Muscle layer of colon (tissue), 2 donors: ENCODE measurements around the gene CPNE7.

Experiments
- H3K27ac ChIP-seq: one replicate; pipeline ENCODE4 v1.7.0; 2013; ENCODE audit warnings: low read depth, mild to moderate bottlenecking, low read length, moderate library complexity
- H3K27me3 ChIP-seq, 2 donors: one replicate each; pipeline ENCODE4 v1.7.0; 2013; ENCODE audit warnings: low read length in 2 of 2, mild to moderate bottlenecking in 2 of 2; ENCODE audit not compliant: insufficient read depth in 2 of 2, control insufficient read depth in 1 of 2
- H3K36me3 ChIP-seq: one replicate; pipeline ENCODE4 v1.7.0; 2013; ENCODE audit warnings: mild to moderate bottlenecking, low read length; ENCODE audit not compliant: insufficient read depth
- H3K4me1 ChIP-seq: one replicate; pipeline ENCODE4 v1.7.0; 2013; ENCODE audit warnings: mild to moderate bottlenecking, low read length; ENCODE audit not compliant: insufficient read depth
- H3K4me3 ChIP-seq, 2 donors: one replicate each; pipeline ENCODE4 v1.7.0; 2013; ENCODE audit warnings: low read length in 2 of 2, low read depth in 1 of 2, mild to moderate bottlenecking in 1 of 2, moderate library complexity in 1 of 2
- H3K9ac ChIP-seq: one replicate; pipeline ENCODE4 v1.7.0; 2013; ENCODE audit warnings: low read length
- H3K9me3 ChIP-seq: one replicate; pipeline ENCODE4 v1.7.0; 2013; ENCODE audit warnings: mild to moderate bottlenecking, low read length
- donor health status: abdominal sarcoma.
- donor health status: Adenocarcinoma of cecum.

CPNE7 gene

DNA sequence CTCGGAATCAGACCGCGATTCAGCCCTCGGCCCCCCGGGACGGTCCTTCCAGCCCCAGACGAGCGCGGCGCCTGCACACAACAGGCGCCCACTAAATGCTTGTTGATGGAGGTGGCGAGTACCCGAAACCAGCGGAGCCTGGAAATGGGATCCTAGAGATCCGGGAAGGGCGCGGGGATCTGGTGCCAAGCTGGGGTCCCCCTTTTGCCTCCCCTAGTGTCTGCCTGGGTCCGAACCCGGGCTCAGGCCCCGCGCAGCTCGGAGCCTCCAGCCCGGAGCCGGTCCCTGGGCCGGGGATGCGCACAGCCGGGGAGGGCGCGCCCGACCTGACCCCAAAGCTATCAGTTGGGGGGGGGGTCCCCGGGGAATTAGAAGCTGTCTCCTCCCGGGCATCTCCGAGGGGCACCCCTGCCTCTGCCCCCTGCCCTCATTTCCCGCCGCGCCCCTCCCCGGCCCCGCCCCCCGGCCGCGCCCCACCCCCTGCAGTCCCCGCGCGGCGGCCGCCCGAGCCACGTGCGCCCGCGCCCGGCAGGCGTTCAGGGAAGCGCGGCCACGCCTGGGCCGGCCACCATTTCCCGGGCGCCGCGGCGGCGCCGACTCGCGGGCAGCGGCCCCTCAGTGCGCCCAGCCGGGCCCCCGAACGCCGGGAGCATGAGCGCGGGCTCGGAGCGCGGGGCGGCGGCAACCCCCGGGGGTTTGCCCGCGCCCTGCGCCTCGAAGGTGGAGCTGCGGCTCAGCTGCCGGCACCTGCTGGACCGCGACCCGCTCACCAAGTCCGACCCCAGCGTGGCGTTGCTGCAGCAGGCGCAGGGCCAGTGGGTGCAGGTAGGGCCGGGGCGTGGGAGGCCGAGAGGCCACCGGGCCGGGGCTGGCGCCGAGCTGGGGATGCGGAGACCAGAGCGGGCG lies at the start of gene CPNE7:
Gene CPNE7, plus strand, starts transcription at position 512 of the 906 bp plus-strand sequence. Its CDS starts 140 bp downstream, at position 652.
- Histone ChIP-seq H3K9ac (no peak within 1 kb of the TSS), H3K4me3 (no peak within 1 kb of the TSS), H3K9me3 (no peaks in the 10 kb centered on the region), H3K27me3 (peaks cover 18 to 60% of the 10 kb centered on the region in 2 donors), H3K27ac (no peak within 1 kb of the TSS), H3K36me3 (no peaks in the 10 kb centered on the region), H3K4me1 (no peaks in the 10 kb centered on the region)

DNA sequence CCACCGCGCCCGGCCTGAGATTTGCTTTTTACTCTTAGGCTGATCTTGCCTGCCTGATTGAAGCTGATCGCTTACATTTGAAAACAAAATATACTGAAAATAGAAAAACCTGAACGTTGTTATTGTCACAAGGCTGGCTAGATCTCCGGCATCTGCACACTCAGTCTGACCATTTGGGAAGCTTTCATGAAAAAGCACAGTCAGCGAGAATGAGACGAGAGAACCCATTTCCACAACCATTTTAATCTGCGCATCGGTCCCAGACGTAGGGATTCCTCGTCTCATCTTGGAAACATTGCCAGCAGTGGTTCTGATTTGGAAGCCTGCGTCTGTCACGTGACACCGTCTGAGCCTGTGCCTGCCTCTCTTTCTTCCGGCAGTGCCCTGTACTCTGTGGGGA lies 46.5 kb upstream of the CPNE7 start:
- no peaks in the 10 kb centered on the region for H3K9me3 ChIP-seq
- H3K36me3 ChIP-seq: peaks cover 69% of the 10 kb centered on the region
- H3K4me1 ChIP-seq: no peaks in the 10 kb centered on the region
- no peaks in the 10 kb centered on the region for H3K27me3 ChIP-seq
- no peak overlapping the region for H3K27ac ChIP-seq
- no peak overlapping the region for H3K4me3 ChIP-seq
- no peak overlapping the region for H3K9ac ChIP-seq

DNA sequence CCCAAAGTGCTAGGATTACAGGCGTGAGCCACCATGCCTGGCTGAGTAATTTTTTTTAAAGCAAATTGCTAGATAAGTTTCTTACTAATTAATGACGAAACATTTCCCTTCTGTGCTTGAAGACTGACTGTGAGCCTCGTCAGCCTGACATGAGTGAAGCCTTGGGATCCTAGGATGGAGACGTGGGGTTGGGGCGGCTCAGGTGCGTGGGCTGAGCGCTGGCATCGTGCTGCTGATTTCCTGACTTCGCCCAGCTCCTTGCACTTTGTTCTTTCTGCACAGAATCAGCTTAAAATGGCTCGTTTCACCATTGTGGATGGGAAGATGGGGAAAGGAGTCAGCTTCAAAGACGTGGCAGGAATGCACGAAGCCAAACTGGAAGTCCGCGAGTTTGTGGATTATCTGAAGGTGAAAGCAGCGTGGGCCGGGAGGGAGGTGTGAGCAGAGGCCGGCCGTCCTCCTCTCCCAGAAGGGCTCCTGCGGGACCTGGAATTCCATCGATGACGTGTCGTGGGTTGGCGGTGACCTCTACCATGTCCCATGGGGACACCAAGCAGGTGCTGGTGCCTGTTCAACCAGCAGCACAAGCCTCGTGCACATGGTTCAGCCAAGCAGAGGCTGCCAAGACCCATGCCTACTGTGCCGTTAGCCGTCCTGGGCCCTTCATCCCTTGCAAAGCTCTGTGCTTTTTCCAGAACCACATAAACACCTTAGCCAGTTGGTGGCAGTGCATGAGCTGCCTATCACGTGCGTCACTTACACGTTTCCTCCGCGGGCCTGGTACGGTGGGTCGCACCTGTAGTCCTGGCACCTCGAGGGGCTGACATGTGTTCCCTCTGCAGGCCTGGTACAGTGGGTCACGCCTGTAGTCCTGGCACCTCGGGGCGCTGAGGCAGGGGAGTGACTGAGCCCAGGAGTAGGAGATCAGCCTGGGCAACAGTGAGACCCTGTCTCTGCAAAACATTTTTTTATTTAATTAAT lies 44.9 kb upstream of the CPNE7 start:
- no peaks in the 10 kb centered on the region for H3K27me3 ChIP-seq
- H3K9me3 ChIP-seq: no peaks in the 10 kb centered on the region
- no peak overlapping the region for H3K4me3 ChIP-seq
- no peak overlapping the region for H3K9ac ChIP-seq
- peaks cover 69% of the 10 kb centered on the region for H3K36me3 ChIP-seq
- H3K27ac ChIP-seq: no peak overlapping the region
- no peaks in the 10 kb centered on the region for H3K4me1 ChIP-seq

DNA sequence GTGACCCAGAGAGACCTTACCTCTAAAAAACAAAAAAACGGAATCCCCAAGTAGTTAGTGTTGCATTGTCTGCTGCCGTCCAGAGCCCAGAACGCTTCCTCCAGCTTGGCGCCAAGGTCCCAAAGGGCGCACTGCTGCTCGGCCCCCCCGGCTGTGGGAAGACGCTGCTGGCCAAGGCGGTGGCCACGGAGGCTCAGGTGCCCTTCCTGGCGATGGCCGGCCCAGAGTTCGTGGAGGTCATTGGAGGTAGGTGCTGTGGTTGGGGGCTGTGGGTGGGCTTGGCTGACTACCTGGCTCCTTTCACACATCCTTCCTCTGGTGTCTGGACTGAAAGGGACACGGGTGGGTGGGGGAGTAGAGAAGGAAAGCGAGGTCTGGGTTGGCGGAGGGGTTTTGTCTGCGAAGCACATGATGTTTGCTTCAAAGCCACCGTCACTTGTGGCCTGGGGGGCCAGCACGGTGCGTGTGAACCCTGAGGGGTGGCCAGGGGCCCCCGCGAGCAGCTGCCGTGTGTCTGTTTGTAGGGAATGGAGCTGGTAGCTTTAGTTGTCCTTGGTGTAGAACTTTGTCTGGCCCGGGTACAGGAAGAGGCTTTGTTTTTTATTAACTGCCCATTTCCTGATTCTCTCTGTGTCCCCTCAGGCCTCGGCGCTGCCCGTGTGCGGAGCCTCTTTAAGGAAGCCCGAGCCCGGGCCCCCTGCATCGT lies 43.6 kb upstream of the CPNE7 start:
- Histone ChIP-seq H3K9ac (no peak overlapping the region), H3K4me3 (no peak overlapping the region), H3K36me3 (peaks cover 57% of the 10 kb centered on the region), H3K27ac (no peak overlapping the region), H3K27me3 (no peaks in the 10 kb centered on the region), H3K4me1 (no peaks in the 10 kb centered on the region), H3K9me3 (no peaks in the 10 kb centered on the region)

GRCh38 chr16:89534252-89534756 lies 41.3 kb upstream of the CPNE7 start:
- no peak overlapping the region for H3K27ac ChIP-seq
- H3K36me3 ChIP-seq: peaks cover 57% of the 10 kb centered on the region
- H3K9me3 ChIP-seq: no peaks in the 10 kb centered on the region
- H3K4me1 ChIP-seq: no peaks in the 10 kb centered on the region
- no peak overlapping the region for H3K9ac ChIP-seq
- H3K27me3 ChIP-seq: no peaks in the 10 kb centered on the region
- no peak overlapping the region for H3K4me3 ChIP-seq

GRCh38 chr16:89536371-89536770 lies 39.2 kb upstream of the CPNE7 start:
- H3K9me3 ChIP-seq: no peaks in the 10 kb centered on the region
- no peaks in the 10 kb centered on the region for H3K27me3 ChIP-seq
- no peak overlapping the region for H3K27ac ChIP-seq
- H3K4me3 ChIP-seq: no peak overlapping the region
- H3K4me1 ChIP-seq: no peaks in the 10 kb centered on the region
- no peak overlapping the region for H3K9ac ChIP-seq
- peaks cover 49% of the 10 kb centered on the region for H3K36me3 ChIP-seq

DNA sequence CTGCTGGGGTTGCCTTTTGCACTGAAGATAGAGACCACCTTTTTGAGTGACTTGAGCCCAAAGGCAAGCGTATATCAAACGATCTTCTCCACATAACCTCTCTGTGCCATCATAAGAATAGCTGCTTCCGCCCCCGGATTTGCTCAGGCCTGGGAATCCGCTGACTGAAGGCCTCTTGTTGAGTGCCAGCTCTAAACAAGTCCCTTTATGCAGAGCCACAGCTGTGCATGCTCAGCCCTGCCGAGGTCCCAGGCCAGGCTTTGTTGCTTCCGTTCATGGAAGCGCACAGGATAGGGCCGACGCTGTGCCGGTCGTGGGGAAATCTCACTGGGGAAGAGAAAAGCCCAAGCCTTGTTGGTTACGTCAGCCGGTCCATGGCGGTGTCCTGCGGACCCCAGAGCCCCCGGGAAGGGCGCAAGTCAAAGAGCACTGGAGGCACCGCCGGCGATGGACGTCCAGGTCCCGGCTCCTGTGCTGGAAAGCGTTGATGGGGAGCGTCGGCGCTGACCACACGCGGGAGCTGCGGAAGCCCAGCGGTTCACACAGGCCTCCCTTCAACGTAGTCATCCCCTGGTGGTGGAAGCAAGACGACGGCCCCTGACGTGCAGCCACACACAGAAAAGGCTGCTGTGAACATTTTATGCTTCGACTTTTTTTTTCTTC lies 38.5 kb upstream of the CPNE7 start:
- no peak overlapping the region for H3K4me3 ChIP-seq

GRCh38 chr16:89537549-89537925 lies 38.0 kb upstream of the CPNE7 start:
- Histone ChIP-seq H3K27me3 (no peaks in the 10 kb centered on the region), H3K27ac (no peak overlapping the region), H3K9me3 (no peaks in the 10 kb centered on the region), H3K4me3 (no peak overlapping the region), H3K36me3 (peaks cover 45% of the 10 kb centered on the region), H3K4me1 (no peaks in the 10 kb centered on the region), H3K9ac (no peak overlapping the region)

More for the DNA sequence above, 38.5 kb upstream of the CPNE7 start:
- Histone ChIP-seq H3K27ac (no peak overlapping the region), H3K9ac (no peak overlapping the region), H3K4me1 (no peaks in the 10 kb centered on the region), H3K36me3 (peaks cover 51% of the 10 kb centered on the region), H3K9me3 (no peaks in the 10 kb centered on the region), H3K27me3 (no peaks in the 10 kb centered on the region)

DNA sequence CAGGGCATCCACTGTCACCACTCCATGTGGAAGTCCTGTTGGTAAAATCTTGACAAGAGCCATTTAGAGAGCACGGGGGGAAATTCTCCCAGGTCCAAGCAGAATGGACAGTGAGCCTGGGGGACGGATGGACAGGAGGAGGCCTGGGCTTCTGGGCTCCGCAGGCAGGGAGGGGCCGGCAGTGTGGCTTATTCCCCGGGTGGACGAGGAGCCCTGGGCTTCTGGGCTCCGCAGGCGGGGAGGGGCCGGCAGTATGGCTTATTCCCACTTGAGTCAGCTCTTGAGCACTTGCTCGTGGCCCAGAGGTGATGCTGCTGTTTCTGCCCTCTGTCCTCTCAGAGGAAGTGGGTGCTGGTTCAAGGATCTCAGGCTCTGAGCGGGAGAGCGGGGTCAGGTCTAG lies 37.3 kb upstream of the CPNE7 start:
- Histone ChIP-seq H3K9me3 (no peaks in the 10 kb centered on the region), H3K27me3 (no peaks in the 10 kb centered on the region), H3K4me1 (no peaks in the 10 kb centered on the region), H3K36me3 (peaks cover 43% of the 10 kb centered on the region), H3K9ac (no peak overlapping the region), H3K4me3 (no peak overlapping the region), H3K27ac (no peak overlapping the region)

DNA sequence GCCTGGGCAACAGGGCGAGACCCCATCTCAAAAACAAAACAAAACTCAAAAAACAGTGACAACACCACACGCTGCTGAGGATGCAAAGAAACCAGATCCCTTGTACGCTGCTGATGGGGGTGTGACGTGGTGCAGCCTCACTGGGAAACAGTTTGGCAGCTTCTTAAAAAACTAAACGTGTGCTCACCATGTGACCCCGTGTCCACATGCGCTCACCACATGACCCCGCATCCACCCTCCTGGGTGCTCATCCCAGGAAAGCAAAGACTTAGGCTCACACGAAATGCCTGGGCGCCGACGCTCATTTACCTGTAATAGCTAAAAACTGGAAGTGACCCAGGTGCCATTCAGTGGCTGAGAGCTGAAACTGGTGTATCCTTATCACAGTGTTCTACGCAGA lies 35.0 kb upstream of the CPNE7 start:
- Histone ChIP-seq H3K27ac (no peak overlapping the region), H3K27me3 (no peaks in the 10 kb centered on the region), H3K4me1 (no peaks in the 10 kb centered on the region), H3K9me3 (no peaks in the 10 kb centered on the region), H3K4me3 (no peak overlapping the region), H3K36me3 (peaks cover 35% of the 10 kb centered on the region), H3K9ac (no peak overlapping the region)
